ENCODE measurements around the gene COMMD8. TPM values are rescaled to one million over a fixed set of nuclear protein-coding genes. Genes with fewer than 3 reads are reported as not detected.

Gene COMMD8
- total and polyA plus RNA-seq, 10 of the 15 experiments (the other 5 are each of a cell fraction or from before 2014, with no cell fraction given) = 27.6 to 156 (median 48.4) TPM

DNA sequence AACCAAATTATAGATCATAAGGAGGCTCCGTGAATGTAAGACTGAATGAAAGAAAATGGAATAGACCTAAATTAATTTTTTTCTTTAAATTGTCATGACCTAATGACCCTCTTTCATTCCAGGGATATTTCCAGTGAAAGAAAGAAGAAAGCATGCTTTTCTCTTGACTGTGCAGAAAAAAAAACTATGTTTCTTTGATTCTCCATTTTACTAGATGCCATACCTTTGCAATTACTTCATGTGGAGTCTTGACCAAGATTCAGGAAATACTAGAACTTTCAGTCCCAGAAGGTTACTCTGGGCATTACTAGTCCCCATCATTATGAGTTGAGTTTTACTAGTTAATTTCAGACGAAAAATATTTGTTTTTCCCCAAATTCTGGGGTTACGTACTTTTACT is 6.4 kb upstream of the COMMD8 start:
- Histone ChIP-seq H3K79me2 (ENCODE audit: control insufficient read depth, insufficient read depth, low read length) (no peaks in the 10 kb centered on the region), H3K4me2 (ENCODE audit: control insufficient read depth, insufficient read depth) (no peak overlapping the region), H2AFZ (ENCODE audit: control insufficient read depth, low read depth, low read length) (no peak overlapping the region), H3K9ac (ENCODE audit: control insufficient read depth, insufficient read depth, low read length) (no peak overlapping the region), H3K9me3 (replicated peaks; ENCODE audit: control insufficient read depth, insufficient read depth, low read length) (no peaks in the 10 kb centered on the region), H3K27me3 (replicated peaks in 1 of 2; ENCODE audit: control insufficient read depth in 2 of 2, insufficient read depth in 2 of 2, low read length in 1 of 2) (no peaks in the 10 kb centered on the region), H3K27ac (ENCODE audit: control insufficient read depth, insufficient read depth) (no peak overlapping the region), H3K4me3 (no peak overlapping the region), H3K4me1 (ENCODE audit: control insufficient read depth, insufficient read depth, low read length) (peaks cover 8% of the 10 kb centered on the region; the same call in 1 of the 2 replicates), H4K20me1 (ENCODE audit: control insufficient read depth, insufficient read depth) (no peaks in the 10 kb centered on the region), H3K36me3 (ENCODE audit: control insufficient read depth in 2 of 2, insufficient read depth in 2 of 2, low read length in 1 of 2) (no peaks in the 10 kb centered on the region)
- in situ Hi-C loops (cut with MboI) (no loop called here), intact Hi-C loops (cut with micrococcal nuclease; ENCODE audit: unreplicated experiment) (no loop called here)
- CTCF ChIA-PET = interaction anchor here (1.0 kb wide), 1 partner anchor 20 kb away, joined by 3 read pairs; no protein-coding TSS in a partner anchor
- POLR2A ChIA-PET = interaction anchor here (0.6 to 6.2 kb wide), 3 partner anchors 13 to 742 kb away, joined by 3 to 36 read pairs (median 3); partner anchors contain the start of gene ATP10D
- ATAC-seq (no peak), FAIRE-seq (no peak), DNase-seq (ENCODE audit: low read depth, low spot score) (no peak)
- BruUV-seq (replicated peaks) = no TSS peak
- RAD21 ChIA-PET (ENCODE audit: unreplicated experiment) = interaction anchor here (1.4 kb wide), 1 partner anchor 15 kb away, joined by 3 read pairs; the partner anchor contains the start of gene ATP10D
- SMC1A ChIA-PET (ENCODE audit: uncharacterized antibody, unreplicated experiment) = interaction anchor here (0.8 to 6.2 kb wide), 2 partner anchors 13 to 73 kb away, joined by 3 to 62 read pairs; partner anchors contain the start of gene ATP10D
- 81% methylated on average over 3 of the region's 3 CpGs for whole genome bisulfite sequencing (ENCODE audit: insufficient coverage, insufficient replicate concordance, low lambda C conversion rate, missing lambda C conversion rate)
- TF ChIP-seq ATF7 (IDR thresholded peaks at IDR 0.05; ENCODE audit: low read depth) (no peak), IKZF2 (IDR thresholded peaks at IDR 0.05) (no peak), BHLHE40 (IDR thresholded peaks at IDR 0.05; ENCODE audit: borderline replicate concordance in 1 of 2, low read depth in 2 of 2, low read length in 1 of 2) (no peak), CHD1 (IDR thresholded peaks at IDR 0.05; ENCODE audit: low read depth, low read length) (no peak), RCOR1 (conservative IDR thresholded peaks at IDR 0.05; ENCODE audit: low read depth, low read length) (no peak), TBL1XR1 (IDR thresholded peaks at IDR 0.05; ENCODE audit: low read depth, low read length) (no peak), POLR2AphosphoS5 (IDR thresholded peaks at IDR 0.05; ENCODE audit: low read length) (no peak)
- TF ChIP-seq, protein P1, sequence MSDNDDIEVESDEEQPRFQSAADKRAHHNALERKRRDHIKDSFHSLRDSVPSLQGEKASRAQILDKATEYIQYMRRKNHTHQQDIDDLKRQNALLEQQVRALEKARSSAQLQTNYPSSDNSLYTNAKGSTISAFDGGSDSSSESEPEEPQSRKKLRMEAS (IDR thresholded peaks at IDR 0.05; ENCODE audit: low read depth, low read length) = no peak
- TF ChIP-seq, protein P2, sequence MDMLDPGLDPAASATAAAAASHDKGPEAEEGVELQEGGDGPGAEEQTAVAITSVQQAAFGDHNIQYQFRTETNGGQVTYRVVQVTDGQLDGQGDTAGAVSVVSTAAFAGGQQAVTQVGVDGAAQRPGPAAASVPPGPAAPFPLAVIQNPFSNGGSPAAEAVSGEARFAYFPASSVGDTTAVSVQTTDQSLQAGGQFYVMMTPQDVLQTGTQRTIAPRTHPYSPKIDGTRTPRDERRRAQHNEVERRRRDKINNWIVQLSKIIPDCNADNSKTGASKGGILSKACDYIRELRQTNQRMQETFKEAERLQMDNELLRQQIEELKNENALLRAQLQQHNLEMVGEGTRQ (IDR thresholded peaks at IDR 0.05; ENCODE audit: borderline replicate concordance, low read depth, low read length) = no peak
- TF ChIP-seq, protein P3, sequence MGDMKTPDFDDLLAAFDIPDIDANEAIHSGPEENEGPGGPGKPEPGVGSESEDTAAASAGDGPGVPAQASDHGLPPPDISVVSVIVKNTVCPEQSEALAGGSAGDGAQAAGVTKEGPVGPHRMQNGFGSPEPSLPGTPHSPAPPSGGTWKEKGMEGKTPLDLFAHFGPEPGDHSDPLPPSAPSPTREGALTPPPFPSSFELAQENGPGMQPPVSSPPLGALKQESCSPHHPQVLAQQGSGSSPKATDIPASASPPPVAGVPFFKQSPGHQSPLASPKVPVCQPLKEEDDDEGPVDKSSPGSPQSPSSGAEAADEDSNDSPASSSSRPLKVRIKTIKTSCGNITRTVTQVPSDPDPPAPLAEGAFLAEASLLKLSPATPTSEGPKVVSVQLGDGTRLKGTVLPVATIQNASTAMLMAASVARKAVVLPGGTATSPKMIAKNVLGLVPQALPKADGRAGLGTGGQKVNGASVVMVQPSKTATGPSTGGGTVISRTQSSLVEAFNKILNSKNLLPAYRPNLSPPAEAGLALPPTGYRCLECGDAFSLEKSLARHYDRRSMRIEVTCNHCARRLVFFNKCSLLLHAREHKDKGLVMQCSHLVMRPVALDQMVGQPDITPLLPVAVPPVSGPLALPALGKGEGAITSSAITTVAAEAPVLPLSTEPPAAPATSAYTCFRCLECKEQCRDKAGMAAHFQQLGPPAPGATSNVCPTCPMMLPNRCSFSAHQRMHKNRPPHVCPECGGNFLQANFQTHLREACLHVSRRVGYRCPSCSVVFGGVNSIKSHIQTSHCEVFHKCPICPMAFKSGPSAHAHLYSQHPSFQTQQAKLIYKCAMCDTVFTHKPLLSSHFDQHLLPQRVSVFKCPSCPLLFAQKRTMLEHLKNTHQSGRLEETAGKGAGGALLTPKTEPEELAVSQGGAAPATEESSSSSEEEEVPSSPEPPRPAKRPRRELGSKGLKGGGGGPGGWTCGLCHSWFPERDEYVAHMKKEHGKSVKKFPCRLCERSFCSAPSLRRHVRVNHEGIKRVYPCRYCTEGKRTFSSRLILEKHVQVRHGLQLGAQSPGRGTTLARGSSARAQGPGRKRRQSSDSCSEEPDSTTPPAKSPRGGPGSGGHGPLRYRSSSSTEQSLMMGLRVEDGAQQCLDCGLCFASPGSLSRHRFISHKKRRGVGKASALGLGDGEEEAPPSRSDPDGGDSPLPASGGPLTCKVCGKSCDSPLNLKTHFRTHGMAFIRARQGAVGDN (IDR thresholded peaks at IDR 0.05) = no peak
- TF ChIP-seq, protein P4, sequence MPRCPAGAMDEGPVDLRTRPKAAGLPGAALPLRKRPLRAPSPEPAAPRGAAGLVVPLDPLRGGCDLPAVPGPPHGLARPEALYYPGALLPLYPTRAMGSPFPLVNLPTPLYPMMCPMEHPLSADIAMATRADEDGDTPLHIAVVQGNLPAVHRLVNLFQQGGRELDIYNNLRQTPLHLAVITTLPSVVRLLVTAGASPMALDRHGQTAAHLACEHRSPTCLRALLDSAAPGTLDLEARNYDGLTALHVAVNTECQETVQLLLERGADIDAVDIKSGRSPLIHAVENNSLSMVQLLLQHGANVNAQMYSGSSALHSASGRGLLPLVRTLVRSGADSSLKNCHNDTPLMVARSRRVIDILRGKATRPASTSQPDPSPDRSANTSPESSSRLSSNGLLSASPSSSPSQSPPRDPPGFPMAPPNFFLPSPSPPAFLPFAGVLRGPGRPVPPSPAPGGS (IDR thresholded peaks at IDR 0.05; ENCODE audit: borderline replicate concordance, insufficient read depth, low read depth, low read length, poor library complexity, severe bottlenecking) = no peak
- TF ChIP-seq, protein P5, sequence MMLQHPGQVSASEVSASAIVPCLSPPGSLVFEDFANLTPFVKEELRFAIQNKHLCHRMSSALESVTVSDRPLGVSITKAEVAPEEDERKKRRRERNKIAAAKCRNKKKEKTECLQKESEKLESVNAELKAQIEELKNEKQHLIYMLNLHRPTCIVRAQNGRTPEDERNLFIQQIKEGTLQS (IDR thresholded peaks at IDR 0.05; ENCODE audit: borderline replicate concordance, extremely low read depth, low read depth, low read length) = no peak
